SK-N-SH (cell line): ENCODE measurements around the gene NUDT16. TPM values are rescaled to one million over a fixed set of nuclear protein-coding genes. Genes with fewer than 3 reads are reported as not detected.

Source experiments
- CTCF ChIA-PET: fragments of 300-600, 350-600 bp; formaldehyde crosslinking; extraction: SDS; loops from one replicate; lab custom pipeline; 2021; lab: Yijun Ruan, JAX
- POLR2A ChIA-PET: fragments of 350-600 bp; sonication (Branson Sonifier 250); formaldehyde crosslinking; extraction: SDS; loops from one replicate; lab custom pipeline; 2020; ENCODE audit warnings: antibody characterized with exemption, inconsistent platforms; lab: Yijun Ruan, JAX
- DNase-seq: peaks from one replicate; pipeline ENCODE4 v3.0.0; 2012
- H2AFZ ChIP-seq: fragments of 200-600 bp; sonication (generic); 2 replicates; pipeline ENCODE4 v1.8.1; 2016; ENCODE audit warnings: antibody characterized with exemption, mild to moderate bottlenecking, low read depth
- H3F3A ChIP-seq: fragments of 200-600 bp; sonication (generic); replicated peaks from 2 replicates; pipeline ENCODE3; 2016; ENCODE audit warnings: antibody characterized with exemption, mild to moderate bottlenecking; ENCODE audit not compliant: insufficient read depth
- H3K27ac ChIP-seq, 2 experiments: fragments of 200-500 bp in 1 of 2; fragments of 200-600 bp in 1 of 2; sonication (Bioruptor generic) in 1 of 2; sonication (generic), shearing (Covaris generic) in 1 of 2; 2 replicates each; pipeline versions ENCODE4 v1.5.1 to v1.6.1; 2014 to 2016; ENCODE audit warnings: low read depth in 2 of 2, inconsistent platforms in 1 of 2, low read length in 1 of 2, mild to moderate bottlenecking in 1 of 2, mixed read lengths in 1 of 2
- H3K27me3 ChIP-seq: fragments of 200-600 bp; sonication (generic), shearing (Covaris generic); 2 replicates; pipeline ENCODE4 v1.6.1; 2016; ENCODE audit warnings: mixed run types; ENCODE audit not compliant: insufficient read depth
- H3K36me3 ChIP-seq, 2 experiments: fragments of 200-500 bp in 1 of 2; fragments of 200-600 bp in 1 of 2; sonication (Bioruptor generic) in 1 of 2; sonication (generic) in 1 of 2; replicated peaks in 1 of 2; 2 replicates each; pipeline versions ENCODE3 to v1.5.1; 2014 to 2016; ENCODE audit warnings: low read length in 1 of 2, mild to moderate bottlenecking in 1 of 2; ENCODE audit not compliant: insufficient read depth in 2 of 2, control insufficient read depth in 1 of 2
- H3K4me1 ChIP-seq, 2 experiments: fragments of 200-500 bp in 1 of 2; fragments of 200-600 bp in 1 of 2; sonication (Bioruptor generic) in 1 of 2; sonication (generic), shearing (Covaris generic) in 1 of 2; 2 replicates each; pipeline versions ENCODE4 v1.5.1 to v1.6.1; 2014 to 2016; ENCODE audit warnings: low read depth in 1 of 2, low read length in 1 of 2, mixed run types in 1 of 2; ENCODE audit not compliant: insufficient read depth in 2 of 2, control insufficient read depth in 1 of 2
- H3K4me2 ChIP-seq: fragments of 200-600 bp; sonication (generic), shearing (Covaris generic); 2 replicates; pipeline ENCODE4 v1.6.1; 2017; ENCODE audit warnings: mixed run types
- H3K4me3 ChIP-seq, 2 experiments: fragments of 200-500 bp in 1 of 2; fragments of 200-600 bp in 1 of 2; sonication (Bioruptor generic) in 1 of 2; sonication (generic), shearing (Covaris generic) in 1 of 2; 2 replicates each; pipeline versions ENCODE4 v1.5.1 to v1.8.1; 2014 to 2016; ENCODE audit warnings: low read depth in 2 of 2, inconsistent platforms in 1 of 2, low read length in 1 of 2, mild to moderate bottlenecking in 1 of 2, mixed read lengths in 1 of 2, moderate library complexity in 1 of 2
- H3K79me2 ChIP-seq: fragments of 200-600 bp; sonication (generic); 2 replicates; pipeline ENCODE4 v1.8.1; 2017; ENCODE audit warnings: mild to moderate bottlenecking; ENCODE audit not compliant: insufficient read depth
- H3K9ac ChIP-seq: fragments of 200-600 bp; sonication (generic); 2 replicates; pipeline ENCODE4 v1.6.1; 2017; ENCODE audit warnings: mixed run types
- H3K9me2 ChIP-seq: fragments of 200-600 bp; sonication (generic); 2 replicates; pipeline ENCODE4 v1.6.1; 2017; ENCODE audit warnings: mixed run types
- H3K9me3 ChIP-seq: fragments of 200-600 bp; sonication (generic); 2 replicates; pipeline ENCODE4 v1.6.1; 2017; ENCODE audit warnings: mixed run types, mild to moderate bottlenecking, moderate library complexity
- H4K20me1 ChIP-seq: fragments of 200-600 bp; sonication (generic); 2 replicates; pipeline ENCODE4 v1.6.1; 2017; ENCODE audit warnings: mild to moderate bottlenecking, mixed run types; ENCODE audit not compliant: insufficient read depth
- EP300 ChIP-seq, 2 experiments: IDR thresholded peaks; 2 replicates each; pipeline versions ENCODE4 v1.4.0 to v1.6.1; 2012; ENCODE audit warnings: borderline replicate concordance in 1 of 2, low read depth in 1 of 2, low read length in 1 of 2
- FOXJ3 ChIP-seq: sonication (generic); formaldehyde crosslinking; IDR thresholded peaks from 2 replicates; pipeline ENCODE4 v1.5.1; 2020; ENCODE audit warnings: mild to moderate bottlenecking, missing genetic modification reagents
- FOXM1 ChIP-seq: IDR thresholded peaks from 2 replicates; pipeline ENCODE4 v1.4.0; 2012; ENCODE audit warnings: low read depth, mild to moderate bottlenecking
- GABPA ChIP-seq: IDR thresholded peaks from 2 replicates; pipeline ENCODE4 v1.4.0; 2012; ENCODE audit warnings: low read depth, mild to moderate bottlenecking
- RFX5 ChIP-seq: IDR thresholded peaks from 2 replicates; pipeline ENCODE4 v1.6.1; 2012; ENCODE audit warnings: mild to moderate bottlenecking, improper control_type of control experiment, low read length
- TEAD4 ChIP-seq: IDR thresholded peaks from 2 replicates; pipeline ENCODE4 v1.4.0; 2012; ENCODE audit warnings: mild to moderate bottlenecking, borderline replicate concordance; ENCODE audit not compliant: insufficient read depth
- YY1 ChIP-seq: IDR thresholded peaks from 2 replicates; pipeline ENCODE4 v1.4.0; 2012; ENCODE audit warnings: low read depth, mild to moderate bottlenecking
- WGBS: methylation state at CpG from one replicate; pipeline ENCODE4 v1.1.6; 2017; ENCODE audit warnings: low lambda C conversion rate; 5-methylcytosine and 5-hydroxymethylcytosine counted together
- polyA plus RNA-seq, 3 experiments: library from polyadenylated mRNA; depleted of rRNA; stranded (reverse); fragments of >200 nt; gene quantifications; 2 replicates each; pipeline ENCODE4 v1.2.3, GENCODE V29; 2012
- TF ChIP-seq, protein P1 (sequence below): IDR thresholded peaks from 2 replicates; pipeline ENCODE4 v1.6.1; 2012; ENCODE audit warnings: mild to moderate bottlenecking, low read depth, low read length, moderate library complexity
- TF ChIP-seq, protein P2 (sequence below): IDR thresholded peaks from 2 replicates; pipeline ENCODE4 v1.4.0; 2012; ENCODE audit warnings: low read depth

NUDT16 gene
- polyA plus RNA-seq, 1 of the 3 experiments (the other 2 are of a cell fraction), result 8.2 TPM

DNA sequence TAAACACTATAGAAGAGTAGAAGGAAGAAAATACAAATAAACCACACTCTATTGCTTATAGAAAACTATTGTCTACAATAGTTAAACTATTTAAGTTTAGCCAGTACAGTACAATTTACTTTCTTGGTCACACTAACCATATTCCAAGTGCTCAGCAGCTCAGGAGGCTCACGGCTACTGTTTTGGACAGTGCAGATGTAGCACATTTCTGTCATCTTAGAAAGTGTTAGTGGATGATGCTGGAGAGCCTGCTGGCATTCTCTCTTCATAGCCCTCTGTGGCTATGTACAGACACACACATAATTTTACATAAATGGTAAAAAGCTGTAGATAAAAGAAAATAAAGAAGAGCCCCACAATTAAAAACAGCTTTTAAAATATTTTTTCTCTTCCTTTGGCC is 23.8 kb downstream of the NUDT16 start:
- POLR2A ChIA-PET, result no interaction called here
- TF ChIP-seq YY1 (no peak), GABPA (no peak), TEAD4 (no peak), EP300 (IDR thresholded peaks at IDR 0.05; ENCODE audit: borderline replicate concordance in 1 of 2, low read depth in 1 of 2, low read length in 1 of 2) (no peak)
- no peaks in the 10 kb centered on the region for H3K27me3 ChIP-seq
- H3K9me2 ChIP-seq, result no peaks in the 10 kb centered on the region; the same call in 1 of the 2 replicates
- CTCF ChIA-PET, result no interaction called here
- no peak overlapping the region for H3K4me2 ChIP-seq
- H3K4me3 ChIP-seq, result no peak overlapping the region
- no peak overlapping the region for H3K9ac ChIP-seq
- no peak overlapping the region for H2AFZ ChIP-seq
- H3K79me2 ChIP-seq, result no peaks in the 10 kb centered on the region
- no peak for DNase-seq
- H3F3A ChIP-seq, result peaks cover 10% of the 10 kb centered on the region
- peaks cover 7 to 19% of the 10 kb centered on the region in 2 experiments for H3K4me1 ChIP-seq
- no peaks in the 10 kb centered on the region for H4K20me1 ChIP-seq
- WGBS, result 33% methylated on average over 1 of the region's 1 CpG
- H3K9me3 ChIP-seq, result no peaks in the 10 kb centered on the region
- no peaks in the 10 kb centered on the region for H3K36me3 ChIP-seq
- H3K27ac ChIP-seq, result no peak overlapping the region

DNA sequence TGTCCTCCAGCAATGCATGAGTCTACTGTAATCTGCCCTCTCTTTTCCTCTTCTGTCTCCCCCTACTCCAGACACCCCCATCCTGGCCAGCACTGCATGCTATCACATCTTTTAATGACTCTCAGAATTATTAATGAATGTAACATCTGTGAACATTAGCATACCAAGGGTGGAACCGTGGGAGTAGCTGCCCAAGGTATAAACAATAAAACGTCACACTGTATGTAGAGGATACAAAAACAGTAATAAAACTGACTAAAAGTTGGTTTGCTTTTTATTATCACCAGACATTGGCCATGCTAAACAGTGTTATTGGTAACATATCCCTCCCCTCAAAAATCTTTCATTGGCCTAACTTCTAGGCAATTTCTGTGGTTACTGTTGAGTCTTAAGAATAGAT is 24.7 kb downstream of the NUDT16 start:
- H3K9me2 ChIP-seq, result no peaks in the 10 kb centered on the region; the same call in 1 of the 2 replicates
- H3K4me1 ChIP-seq, result peaks cover 7 to 18% of the 10 kb centered on the region in 2 experiments
- ChIA-PET POLR2A (no interaction called here), CTCF (no interaction called here)
- no peaks in the 10 kb centered on the region for H3K36me3 ChIP-seq
- TF ChIP-seq, protein P1, sequence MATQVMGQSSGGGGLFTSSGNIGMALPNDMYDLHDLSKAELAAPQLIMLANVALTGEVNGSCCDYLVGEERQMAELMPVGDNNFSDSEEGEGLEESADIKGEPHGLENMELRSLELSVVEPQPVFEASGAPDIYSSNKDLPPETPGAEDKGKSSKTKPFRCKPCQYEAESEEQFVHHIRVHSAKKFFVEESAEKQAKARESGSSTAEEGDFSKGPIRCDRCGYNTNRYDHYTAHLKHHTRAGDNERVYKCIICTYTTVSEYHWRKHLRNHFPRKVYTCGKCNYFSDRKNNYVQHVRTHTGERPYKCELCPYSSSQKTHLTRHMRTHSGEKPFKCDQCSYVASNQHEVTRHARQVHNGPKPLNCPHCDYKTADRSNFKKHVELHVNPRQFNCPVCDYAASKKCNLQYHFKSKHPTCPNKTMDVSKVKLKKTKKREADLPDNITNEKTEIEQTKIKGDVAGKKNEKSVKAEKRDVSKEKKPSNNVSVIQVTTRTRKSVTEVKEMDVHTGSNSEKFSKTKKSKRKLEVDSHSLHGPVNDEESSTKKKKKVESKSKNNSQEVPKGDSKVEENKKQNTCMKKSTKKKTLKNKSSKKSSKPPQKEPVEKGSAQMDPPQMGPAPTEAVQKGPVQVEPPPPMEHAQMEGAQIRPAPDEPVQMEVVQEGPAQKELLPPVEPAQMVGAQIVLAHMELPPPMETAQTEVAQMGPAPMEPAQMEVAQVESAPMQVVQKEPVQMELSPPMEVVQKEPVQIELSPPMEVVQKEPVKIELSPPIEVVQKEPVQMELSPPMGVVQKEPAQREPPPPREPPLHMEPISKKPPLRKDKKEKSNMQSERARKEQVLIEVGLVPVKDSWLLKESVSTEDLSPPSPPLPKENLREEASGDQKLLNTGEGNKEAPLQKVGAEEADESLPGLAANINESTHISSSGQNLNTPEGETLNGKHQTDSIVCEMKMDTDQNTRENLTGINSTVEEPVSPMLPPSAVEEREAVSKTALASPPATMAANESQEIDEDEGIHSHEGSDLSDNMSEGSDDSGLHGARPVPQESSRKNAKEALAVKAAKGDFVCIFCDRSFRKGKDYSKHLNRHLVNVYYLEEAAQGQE, result no peak
- TF ChIP-seq FOXM1 (no peak), RFX5 (no peak), FOXJ3 (CRISPR knock-in tag) (no peak)
- TF ChIP-seq, protein P2, sequence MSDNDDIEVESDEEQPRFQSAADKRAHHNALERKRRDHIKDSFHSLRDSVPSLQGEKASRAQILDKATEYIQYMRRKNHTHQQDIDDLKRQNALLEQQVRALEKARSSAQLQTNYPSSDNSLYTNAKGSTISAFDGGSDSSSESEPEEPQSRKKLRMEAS, result no peak
- no peak for DNase-seq
- H3K9ac ChIP-seq, result no peak overlapping the region
- H3K27me3 ChIP-seq, result no peaks in the 10 kb centered on the region
- no peak overlapping the region for H2AFZ ChIP-seq
- H3K4me2 ChIP-seq, result no peak overlapping the region
- no peaks in the 10 kb centered on the region for H3K9me3 ChIP-seq
- H3K4me3 ChIP-seq, result no peak overlapping the region
- H4K20me1 ChIP-seq, result no peaks in the 10 kb centered on the region
- peaks cover 10% of the 10 kb centered on the region for H3F3A ChIP-seq
- WGBS, result 55% methylated on average over 2 of the region's 2 CpGs
- H3K27ac ChIP-seq, result no peak overlapping the region
- no peaks in the 10 kb centered on the region for H3K79me2 ChIP-seq
